Fibroblast of the aortic adventitia (primary cell): ENCODE measurements around the gene MAGOHB. TPM values are rescaled to one million over a fixed set of nuclear protein-coding genes. Genes with fewer than 3 reads are reported as not detected.
"Not testable (repeated sequence)": the region's sequence is repeated elsewhere in the genome, so short reads cannot be mapped to it uniquely, and the experiment has no call there.

Source experiments
- DNase-seq: peaks from one replicate; pipeline ENCODE4 v3.0.0-alpha.2; 2010; ENCODE audit warnings: low read depth
- H3K4me3 ChIP-seq: 2 replicates; pipeline ENCODE4 v1.5.1; 2011; ENCODE audit warnings: low read depth, mild to moderate bottlenecking, control low read depth, low read length, moderate library complexity
- CTCF ChIP-seq: IDR thresholded peaks from 2 replicates; pipeline ENCODE4 v1.5.1; 2011; ENCODE audit warnings: mild to moderate bottlenecking, low read length, control low read depth, inconsistent platforms; ENCODE audit not compliant: insufficient read depth
- total RNA-seq: library from RNA; depleted of rRNA; stranded (reverse); fragments of >200 nt; gene quantifications from 2 replicates; pipeline ENCODE4 v1.2.3, GENCODE V29; 2012; ENCODE audit warnings: low replicate concordance

Gene MAGOHB
- total RNA-seq, 1 donor: 31.7 TPM

GRCh38 chr12:10574307-10574706 lies 39.1 kb downstream of the MAGOHB start:
- DNase-seq: no peak

GRCh38 chr12:10572021-10572490 lies 41.4 kb downstream of the MAGOHB start:
- peak; percentile 68 for DNase-seq
- not testable (repeated sequence) for H3K4me3 ChIP-seq

More at GRCh38 chr12:10574307-10574706, 39.1 kb downstream of the MAGOHB start:
- no peak for TF ChIP-seq CTCF
- no peak overlapping the region for H3K4me3 ChIP-seq

- no peak for TF ChIP-seq CTCF
- no peak overlapping the region for H3K4me3 ChIP-seq
- DNase-seq: no peak
Observed at GRCh38 chr12:10571141-10571540, 42.3 kb downstream of the MAGOHB start.

GRCh38 chr12:10567813-10568212 lies 45.6 kb downstream of the MAGOHB start:
- H3K4me3 ChIP-seq: no peak overlapping the region
- no peak for DNase-seq
- no peak for TF ChIP-seq CTCF

- peak; percentile 36 for DNase-seq
- H3K4me3 ChIP-seq: no peak overlapping the region
- no peak for TF ChIP-seq CTCF
Observed at GRCh38 chr12:10563966-10564365, 49.4 kb downstream of the MAGOHB start.

- TF ChIP-seq CTCF: no peak
- no peak for DNase-seq
- H3K4me3 ChIP-seq: no peak overlapping the region
Observed at GRCh38 chr12:10563002-10563401, 50.4 kb downstream of the MAGOHB start.

GRCh38 chr12:10562306-10562933 lies 51.0 kb downstream of the MAGOHB start:
- TF ChIP-seq CTCF: peak; percentile 62
- peak; percentile 75 for DNase-seq
- no peak overlapping the region for H3K4me3 ChIP-seq
